HEK293 (cell line): ENCODE data around the gene ZNF785.
A peak's percentile ranks its signal among the peaks of the same experiment; 100 is the strongest.

ENCODE experiments used
- KLF8 ChIP-seq: fragments of 450-650 bp; formaldehyde crosslinking; IDR thresholded peaks from 2 replicates; pipeline ENCODE4 v1.5.1; 2016; ENCODE audit warnings: missing biosample characterization, missing genetic modification characterization
- MEIS1 ChIP-seq: sonication (generic); formaldehyde crosslinking; IDR thresholded peaks from 2 replicates; pipeline ENCODE4 v1.8.1; 2022; ENCODE audit warnings: missing genetic modification reagents, mild to moderate bottlenecking, borderline replicate concordance
- OVOL3 ChIP-seq: fragments of 450-650 bp; formaldehyde crosslinking; IDR thresholded peaks from 2 replicates; pipeline ENCODE4 v1.5.1; 2016; ENCODE audit warnings: missing biosample characterization, missing genetic modification characterization
- REST ChIP-seq: fragments of 450-650 bp; formaldehyde crosslinking; IDR thresholded peaks from 2 replicates; pipeline ENCODE4 v1.5.1; 2016; ENCODE audit warnings: missing biosample characterization, missing genetic modification characterization
- ZBTB8A ChIP-seq: fragments of 450-650 bp; formaldehyde crosslinking; IDR thresholded peaks from 2 replicates; pipeline ENCODE4 v1.5.1; 2016; ENCODE audit warnings: missing biosample characterization, missing genetic modification characterization
- ZEB2 ChIP-seq: fragments of 450-650 bp; formaldehyde crosslinking; IDR thresholded peaks from 2 replicates; pipeline ENCODE4 v1.5.1; 2016; ENCODE audit warnings: missing biosample characterization, missing genetic modification characterization
- ZFP37 ChIP-seq: fragments of 450-650 bp; formaldehyde crosslinking; IDR thresholded peaks from 2 replicates; pipeline ENCODE4 v1.5.1; 2016; ENCODE audit warnings: missing biosample characterization, missing genetic modification characterization
- ZNF140 ChIP-seq: fragments of 450-650 bp; formaldehyde crosslinking; IDR thresholded peaks from 2 replicates; pipeline ENCODE4 v1.5.1; 2016; ENCODE audit warnings: missing biosample characterization, missing genetic modification characterization
- ZNF184 ChIP-seq: fragments of 450-650 bp; IDR thresholded peaks from 2 replicates; pipeline ENCODE4 v1.5.1; 2018; ENCODE audit warnings: missing biosample characterization, mild to moderate bottlenecking, missing genetic modification characterization
- ZNF202 ChIP-seq: fragments of 450-650 bp; formaldehyde crosslinking; IDR thresholded peaks from 2 replicates; pipeline ENCODE4 v1.5.1; 2016; ENCODE audit warnings: missing biosample characterization, missing genetic modification characterization, borderline replicate concordance
- ZNF211 ChIP-seq: fragments of 450-650 bp; formaldehyde crosslinking; IDR thresholded peaks from 2 replicates; pipeline ENCODE4 v1.5.1; 2016; ENCODE audit warnings: low read depth, missing biosample characterization, missing genetic modification characterization
- ZNF280C ChIP-seq: fragments of 450-650 bp; formaldehyde crosslinking; IDR thresholded peaks from 2 replicates; pipeline ENCODE4 v1.5.1; 2016; ENCODE audit warnings: missing biosample characterization, missing genetic modification characterization
- ZNF311 ChIP-seq: fragments of 450-650 bp; formaldehyde crosslinking; IDR thresholded peaks from 2 replicates; pipeline ENCODE4 v1.5.1; 2017; ENCODE audit warnings: missing biosample characterization, missing genetic modification characterization, borderline replicate concordance
- ZNF341 ChIP-seq: fragments of 450-650 bp; formaldehyde crosslinking; IDR thresholded peaks from 2 replicates; pipeline ENCODE4; 2016; ENCODE audit warnings: low read depth, missing biosample characterization, missing genetic modification characterization
- ZNF362 ChIP-seq: fragments of 450-650 bp; formaldehyde crosslinking; IDR thresholded peaks from 2 replicates; pipeline ENCODE4 v1.5.1; 2016; ENCODE audit warnings: missing biosample characterization, missing genetic modification characterization
- ZNF37A ChIP-seq: fragments of 450-650 bp; IDR thresholded peaks from 2 replicates; pipeline ENCODE4 v1.5.1; 2018; ENCODE audit warnings: missing biosample characterization, missing genetic modification characterization
- ZNF433 ChIP-seq: fragments of 450-650 bp; formaldehyde crosslinking; IDR thresholded peaks from 2 replicates; pipeline ENCODE4 v1.5.1; 2016; ENCODE audit warnings: missing biosample characterization, missing genetic modification characterization, low read depth
- ZNF510 ChIP-seq: fragments of 450-650 bp; formaldehyde crosslinking; IDR thresholded peaks from 2 replicates; pipeline ENCODE4 v1.5.1; 2018; ENCODE audit warnings: mild to moderate bottlenecking, missing genetic modification characterization, missing biosample characterization; ENCODE audit not compliant: insufficient replicate concordance
- ZNF544 ChIP-seq: fragments of 450-650 bp; formaldehyde crosslinking; IDR thresholded peaks from 2 replicates; pipeline ENCODE4 v1.5.0; 2017; ENCODE audit warnings: missing biosample characterization, missing genetic modification characterization
- ZNF558 ChIP-seq: fragments of 450-650 bp; formaldehyde crosslinking; IDR thresholded peaks from 2 replicates; pipeline ENCODE4 v1.5.1; 2016; ENCODE audit warnings: missing biosample characterization, missing genetic modification characterization
- ZNF626 ChIP-seq: fragments of 450-650 bp; sonication (Bioruptor Pico); formaldehyde crosslinking; IDR thresholded peaks from 2 replicates; pipeline ENCODE4 v1.5.1; 2018; ENCODE audit warnings: missing biosample characterization, missing genetic modification characterization, inconsistent platforms
- ZNF645 ChIP-seq: fragments of 450-650 bp; formaldehyde crosslinking; IDR thresholded peaks from 2 replicates; pipeline ENCODE4; 2016; ENCODE audit warnings: missing biosample characterization, missing genetic modification characterization
- ZNF747 ChIP-seq: fragments of 450-650 bp; formaldehyde crosslinking; IDR thresholded peaks from 2 replicates; pipeline ENCODE4 v1.5.1; 2016; ENCODE audit warnings: missing biosample characterization, missing genetic modification characterization
- ZNF830 ChIP-seq: fragments of 450-650 bp; IDR thresholded peaks from 2 replicates; pipeline ENCODE4 v1.5.0; 2018; ENCODE audit warnings: missing biosample characterization, missing genetic modification characterization, low read depth, mild to moderate bottlenecking, moderate library complexity
- ZSCAN4 ChIP-seq: fragments of 450-650 bp; formaldehyde crosslinking; IDR thresholded peaks from 2 replicates; pipeline ENCODE4 v1.5.1; 2017; ENCODE audit warnings: missing biosample characterization, missing genetic modification characterization
- ZSCAN5A ChIP-seq: fragments of 450-650 bp; formaldehyde crosslinking; IDR thresholded peaks from 2 replicates; pipeline ENCODE4 v1.5.1; 2016; ENCODE audit warnings: missing biosample characterization, missing genetic modification characterization

ZNF785 gene

GRCh38 chr16:30570636-30571444 is 14.7 kb downstream of the ZNF785 start (continued):
- TF ChIP-seq ZNF362 (tag by site-specific recombination) (0 out of 2 replicates have a peak, but pooled peaks have one; percentile 12), ZFP37 (no peak; the same call in 1 of the 2 replicates), ZSCAN5A (tag by site-specific recombination) (no peak), ZNF626 (tag by site-specific recombination) (no peak), ZNF645 (tag by site-specific recombination) (peak; percentile 35; the same call in 1 of the 2 replicates), ZBTB8A (tag by site-specific recombination) (peak; percentile 95), ZNF280C (no peak), ZNF341 (peak; percentile 74), ZNF140 (tag by site-specific recombination) (peak; percentile 99), ZEB2 (no peak; the same call in 1 of the 2 replicates), ZNF37A (no peak), ZNF510 (tag by site-specific recombination) (peak; percentile 98), ZNF747 (tag by site-specific recombination) (no peak), KLF8 (tag by site-specific recombination) (no peak), ZNF202 (tag by site-specific recombination) (peak; percentile 100), REST (tag by site-specific recombination) (peak; percentile 98), ZNF184 (tag by site-specific recombination) (no peak), MEIS1 (CRISPR knock-in tag) (no peak), ZNF311 (tag by site-specific recombination) (no peak), OVOL3 (tag by site-specific recombination) (peak; percentile 91; the same call in 1 of the 2 replicates), ZNF544 (no peak), ZNF558 (tag by site-specific recombination) (peak; percentile 96), ZNF830 (tag by site-specific recombination) (no peak), ZNF433 (tag by site-specific recombination) (peak; percentile 100), ZNF211 (tag by site-specific recombination) (no peak), ZSCAN4 (tag by site-specific recombination) (peak; percentile 23; the same call in 1 of the 2 replicates)
